Measurements from ENCODE around the gene CNTNAP4.

The CNTNAP4 gene

DNA sequence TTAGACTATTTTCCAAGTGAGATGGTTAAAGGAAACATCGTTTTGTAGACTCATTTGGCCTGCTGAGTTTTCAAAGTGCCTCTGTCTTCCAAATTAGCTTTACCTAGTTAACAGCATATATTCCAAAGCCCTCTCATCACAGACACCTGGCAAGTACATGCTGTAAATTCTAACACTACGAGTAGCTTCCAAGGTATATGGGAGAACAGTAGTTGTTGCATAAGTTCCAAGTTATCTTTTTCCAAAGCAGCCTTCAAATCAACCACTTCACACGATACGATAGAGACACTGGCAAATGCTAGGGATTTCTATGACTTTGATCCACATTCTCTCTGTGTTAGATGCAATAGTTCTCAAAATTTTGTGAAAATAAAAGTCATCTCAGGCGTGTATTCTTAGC lies 299.3 kb downstream of the CNTNAP4 start:
- Histone ChIP-seq H3K4me2 (ENCODE audit: insufficient read depth, low read length) (no peak overlapping the region), H3K36me3 (ENCODE audit: insufficient read depth, low read length) (no peaks in the 10 kb centered on the region), H3K27me3 (ENCODE audit: insufficient read depth, low read length, poor library complexity) (no peaks in the 10 kb centered on the region), H3K79me2 (ENCODE audit: insufficient read depth, low read length) (no peaks in the 10 kb centered on the region), H3K9me3 (ENCODE audit: insufficient read depth, low read length, severe bottlenecking) (no peaks in the 10 kb centered on the region), H3K4me3 (ENCODE audit: low read depth in 1 of 2, low read length in 2 of 2) (no peak overlapping the region), H2AFZ (ENCODE audit: low read depth, low read length) (no peak overlapping the region), H4K20me1 (ENCODE audit: insufficient read depth, low read length) (no peaks in the 10 kb centered on the region), H3K9ac (ENCODE audit: low read depth, low read length) (no peak overlapping the region), H3K27ac (ENCODE audit: low read length) (no peak overlapping the region), H3K4me1 (ENCODE audit: insufficient read depth, low read length) (no peaks in the 10 kb centered on the region)
- TF ChIP-seq EZH2 (IDR thresholded peaks at IDR 0.05; ENCODE audit: borderline replicate concordance, low read depth, low read length, severe bottlenecking) (no peak), CTCF (IDR thresholded peaks at IDR 0.05; ENCODE audit: borderline replicate concordance, extremely low read depth, low read length, poor library complexity, severe bottlenecking) (no peak)
- ATAC-seq (ENCODE audit: insufficient read depth, low read depth) = no peak
- no peak for DNase-seq

GRCh38 chr16:76577003-76577402 lies 299.8 kb downstream of the CNTNAP4 start:
- DNase-seq (no peak), ATAC-seq (ENCODE audit: insufficient read depth, low read depth) (no peak)
- Histone ChIP-seq H3K9me3 (ENCODE audit: insufficient read depth, low read length, severe bottlenecking) (no peaks in the 10 kb centered on the region), H3K9ac (ENCODE audit: low read depth, low read length) (no peak overlapping the region), H3K79me2 (ENCODE audit: insufficient read depth, low read length) (no peaks in the 10 kb centered on the region), H3K36me3 (ENCODE audit: insufficient read depth, low read length) (no peaks in the 10 kb centered on the region), H3K4me3 (ENCODE audit: low read depth in 1 of 2, low read length in 2 of 2) (no peak overlapping the region), H3K27me3 (ENCODE audit: insufficient read depth, low read length, poor library complexity) (no peaks in the 10 kb centered on the region), H3K27ac (ENCODE audit: low read length) (no peak overlapping the region), H3K4me2 (ENCODE audit: insufficient read depth, low read length) (no peak overlapping the region), H2AFZ (ENCODE audit: low read depth, low read length) (no peak overlapping the region), H4K20me1 (ENCODE audit: insufficient read depth, low read length) (no peaks in the 10 kb centered on the region), H3K4me1 (ENCODE audit: insufficient read depth, low read length) (no peaks in the 10 kb centered on the region)
- TF ChIP-seq EZH2 (IDR thresholded peaks at IDR 0.05; ENCODE audit: borderline replicate concordance, low read depth, low read length, severe bottlenecking) = no peak

- no peaks in the 10 kb centered on the region for H3K27me3 ChIP-seq (ENCODE audit: insufficient read depth, low read length, poor library complexity)
- DNase-seq (no peak), ATAC-seq (ENCODE audit: insufficient read depth, low read depth) (no peak)
- H3K4me3 ChIP-seq (ENCODE audit: low read depth in 1 of 2, low read length in 2 of 2) = no peak overlapping the region
- H3K9ac ChIP-seq (ENCODE audit: low read depth, low read length) = no peak overlapping the region
- H2AFZ ChIP-seq (ENCODE audit: low read depth, low read length) = no peak overlapping the region
- no peak overlapping the region for H3K4me2 ChIP-seq (ENCODE audit: insufficient read depth, low read length)
- H3K36me3 ChIP-seq (ENCODE audit: insufficient read depth, low read length) = no peaks in the 10 kb centered on the region
- H3K9me3 ChIP-seq (ENCODE audit: insufficient read depth, low read length, severe bottlenecking) = no peaks in the 10 kb centered on the region
- H4K20me1 ChIP-seq (ENCODE audit: insufficient read depth, low read length) = no peaks in the 10 kb centered on the region
- no peaks in the 10 kb centered on the region for H3K79me2 ChIP-seq (ENCODE audit: insufficient read depth, low read length)
- no peak overlapping the region for H3K27ac ChIP-seq (ENCODE audit: low read length)
- TF ChIP-seq EZH2 (IDR thresholded peaks at IDR 0.05; ENCODE audit: borderline replicate concordance, low read depth, low read length, severe bottlenecking) (no peak), CTCF (IDR thresholded peaks at IDR 0.05; ENCODE audit: borderline replicate concordance, extremely low read depth, low read length, poor library complexity, severe bottlenecking) (no peak)
- no peaks in the 10 kb centered on the region for H3K4me1 ChIP-seq (ENCODE audit: insufficient read depth, low read length)
Observed at GRCh38 chr16:76579277-76579922, 302.2 kb downstream of the CNTNAP4 start.

DNA sequence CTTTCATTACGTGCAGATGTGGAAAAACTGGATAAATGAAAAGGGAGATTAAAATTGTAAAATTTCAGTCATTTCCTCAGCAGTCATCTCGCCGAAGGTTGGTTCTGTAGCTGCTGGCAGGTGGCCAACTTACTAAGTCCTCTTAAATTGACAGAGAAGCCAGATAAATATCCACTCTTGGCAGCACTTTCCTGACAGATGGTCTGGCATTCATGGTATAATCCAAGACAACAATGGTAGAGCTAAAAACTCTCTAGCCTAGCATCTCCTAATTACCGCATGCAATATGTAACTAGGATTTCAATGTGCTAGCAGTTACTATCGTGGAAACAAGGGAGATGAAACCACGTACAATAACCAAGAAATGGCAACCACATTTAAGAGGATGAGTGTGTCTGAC lies 306.3 kb downstream of the CNTNAP4 start:
- DNase-seq = no peak
- no peak for TF ChIP-seq EZH2 (IDR thresholded peaks at IDR 0.05; ENCODE audit: borderline replicate concordance, low read depth, low read length, severe bottlenecking)
- no peak for TF ChIP-seq CTCF (IDR thresholded peaks at IDR 0.05; ENCODE audit: borderline replicate concordance, extremely low read depth, low read length, poor library complexity, severe bottlenecking)
- no peaks in the 10 kb centered on the region for H3K27me3 ChIP-seq (ENCODE audit: insufficient read depth, low read length, poor library complexity)
- no peaks in the 10 kb centered on the region for H3K4me1 ChIP-seq (ENCODE audit: insufficient read depth, low read length)
- H3K4me3 ChIP-seq (ENCODE audit: low read depth in 1 of 2, low read length in 2 of 2) = no peak overlapping the region
- H3K79me2 ChIP-seq (ENCODE audit: insufficient read depth, low read length) = no peaks in the 10 kb centered on the region
- no peaks in the 10 kb centered on the region for H3K36me3 ChIP-seq (ENCODE audit: insufficient read depth, low read length)
- no peaks in the 10 kb centered on the region for H3K9me3 ChIP-seq (ENCODE audit: insufficient read depth, low read length, severe bottlenecking)
- no peak overlapping the region for H2AFZ ChIP-seq (ENCODE audit: low read depth, low read length)
- no peak for ATAC-seq (ENCODE audit: insufficient read depth, low read depth)
- no peaks in the 10 kb centered on the region for H4K20me1 ChIP-seq (ENCODE audit: insufficient read depth, low read length)
- no peak overlapping the region for H3K9ac ChIP-seq (ENCODE audit: low read depth, low read length)
- H3K4me2 ChIP-seq (ENCODE audit: insufficient read depth, low read length) = no peak overlapping the region
- no peak overlapping the region for H3K27ac ChIP-seq (ENCODE audit: low read length)

All from DND-41 (cell line).